Measurements from ENCODE around the gene CLASP1.
"Not testable (repeated sequence)": the region's sequence is repeated elsewhere in the genome, so short reads cannot be mapped to it uniquely, and the experiment has no call there.

Gene CLASP1

GRCh38 chr2:121659933-121660332 is 10.7 kb upstream of the CLASP1 start:
- DNase-seq: no peak

GRCh38 chr2:121658393-121658792 is 9.1 kb upstream of the CLASP1 start:
- not testable (repeated sequence) for DNase-seq

- DNase-seq: no peak
Measured at GRCh38 chr2:121653035-121653434, 3.8 kb upstream of the CLASP1 start.

GRCh38 chr2:121650315-121650930 is 1.2 kb upstream of the CLASP1 start:
- no peak for DNase-seq

GRCh38 chr2:121649596-121650314 is 493 bp upstream of the CLASP1 start:
- peak; percentile 80 to 86 for DNase-seq

- DNase-seq: no peak
Measured at GRCh38 chr2:121648206-121649148, 785 bp downstream of the CLASP1 start.

GRCh38 chr2:121647396-121647795 is 1.9 kb downstream of the CLASP1 start:
- no peak for DNase-seq

GRCh38 chr2:121644715-121645114 is 4.5 kb downstream of the CLASP1 start:
- DNase-seq: no peak

GRCh38 chr2:121643877-121644276 is 5.4 kb downstream of the CLASP1 start:
- DNase-seq: no peak

GRCh38 chr2:121640380-121641316 is 8.6 kb downstream of the CLASP1 start:
- DNase-seq: no peak

- DNase-seq: not testable (repeated sequence)
Measured at GRCh38 chr2:121639846-121640245, 9.4 kb downstream of the CLASP1 start.

- DNase-seq: no peak
Measured at GRCh38 chr2:121638333-121638732, 10.9 kb downstream of the CLASP1 start.

- no peak for DNase-seq
Measured at GRCh38 chr2:121635371-121635770, 13.9 kb downstream of the CLASP1 start.

GRCh38 chr2:121634354-121635307 is 14.6 kb downstream of the CLASP1 start:
- DNase-seq: no peak

- no peak for DNase-seq
Measured at GRCh38 chr2:121633463-121633862, 15.8 kb downstream of the CLASP1 start.

GRCh38 chr2:121627525-121628050 is 21.7 kb downstream of the CLASP1 start:
- DNase-seq: no peak

- no peak for DNase-seq
Measured at GRCh38 chr2:121626777-121627524, 22.3 kb downstream of the CLASP1 start.

GRCh38 chr2:121625953-121626352 is 23.3 kb downstream of the CLASP1 start:
- DNase-seq: no peak

GRCh38 chr2:121617042-121617599 is 32.1 kb downstream of the CLASP1 start:
- DNase-seq: no peak

- no peak for DNase-seq
Measured at GRCh38 chr2:121613774-121614173, 35.5 kb downstream of the CLASP1 start.
